ENCODE data around the gene SLC4A1.

Gene SLC4A1

GRCh38 chr17:44219616-44220212 lies 48.2 kb downstream of the SLC4A1 start, which contains the start of gene UBTF:
Gene UBTF (minus strand): TSS chr17:44219675. CDS start chr17:44218229, 1,446 bp downstream.
- DNase-seq = peak; percentile 69

- DNase-seq = peak; percentile 79
These were observed 48.8 kb downstream of the SLC4A1 start for GRCh38 chr17:44219108-44219615.

- peak; percentile 93 for DNase-seq
These were observed 49.4 kb downstream of the SLC4A1 start for GRCh38 chr17:44218344-44219107.

GRCh38 chr17:44217738-44218343 lies 50.1 kb downstream of the SLC4A1 start:
- DNase-seq = no peak

- DNase-seq = peak; percentile 65
These were observed 51.2 kb downstream of the SLC4A1 start for GRCh38 chr17:44216694-44217093.

GRCh38 chr17:44216173-44216572 lies 51.8 kb downstream of the SLC4A1 start:
- DNase-seq = peak; percentile 80

GRCh38 chr17:44214896-44215295 lies 53.0 kb downstream of the SLC4A1 start:
- no peak for DNase-seq

- no peak for DNase-seq
These were observed 53.8 kb downstream of the SLC4A1 start for GRCh38 chr17:44214230-44214494.

GRCh38 chr17:44213403-44214229 lies 54.3 kb downstream of the SLC4A1 start:
- DNase-seq = no peak

GRCh38 chr17:44212507-44213402 lies 55.2 kb downstream of the SLC4A1 start:
- no peak for DNase-seq

- DNase-seq = no peak
These were observed 56.4 kb downstream of the SLC4A1 start for GRCh38 chr17:44211281-44212265.

- peak; percentile 95 for DNase-seq
These were observed 57.4 kb downstream of the SLC4A1 start for GRCh38 chr17:44210342-44211192.

GRCh38 chr17:44209786-44210341 lies 58.1 kb downstream of the SLC4A1 start:
- peak; percentile 63 for DNase-seq

- no peak for DNase-seq
These were observed 60.2 kb downstream of the SLC4A1 start for GRCh38 chr17:44207743-44208142.

GRCh38 chr17:44207319-44207718 lies 60.6 kb downstream of the SLC4A1 start:
- DNase-seq = no peak

- DNase-seq = no peak
These were observed 61.1 kb downstream of the SLC4A1 start for GRCh38 chr17:44206825-44207155.

- no peak for DNase-seq
These were observed 61.7 kb downstream of the SLC4A1 start for GRCh38 chr17:44205962-44206824.

GRCh38 chr17:44204441-44204882 lies 63.5 kb downstream of the SLC4A1 start:
- no peak for DNase-seq
